MM.1S (cell line): ENCODE data around the gene POLR3E.

ENCODE experiments used
- EZH2 ChIP-seq: fragments of 300-600 bp; sonication (generic); optimal IDR thresholded peaks from 2 replicates; pipeline ENCODE3; 2017; ENCODE audit warnings: low read depth, mild to moderate bottlenecking, antibody characterized with exemption, low read length, mixed read lengths
- EZH2phosphoT487 ChIP-seq: fragments of 300-600 bp; sonication (generic); IDR thresholded peaks from 2 replicates; pipeline ENCODE4 v1.6.1; 2018; ENCODE audit warnings: antibody characterized with exemption, low read length
- TF ChIP-seq, protein P1 (sequence below): fragments of 300-600 bp; sonication (generic); IDR thresholded peaks from 2 replicates; pipeline ENCODE4 v1.5.1; 2016; ENCODE audit warnings: antibody characterized with exemption, low read length, mixed read lengths

GRCh38 chr16:22375963-22376640 is 78.9 kb downstream of the POLR3E start:
- TF ChIP-seq, protein P1, sequence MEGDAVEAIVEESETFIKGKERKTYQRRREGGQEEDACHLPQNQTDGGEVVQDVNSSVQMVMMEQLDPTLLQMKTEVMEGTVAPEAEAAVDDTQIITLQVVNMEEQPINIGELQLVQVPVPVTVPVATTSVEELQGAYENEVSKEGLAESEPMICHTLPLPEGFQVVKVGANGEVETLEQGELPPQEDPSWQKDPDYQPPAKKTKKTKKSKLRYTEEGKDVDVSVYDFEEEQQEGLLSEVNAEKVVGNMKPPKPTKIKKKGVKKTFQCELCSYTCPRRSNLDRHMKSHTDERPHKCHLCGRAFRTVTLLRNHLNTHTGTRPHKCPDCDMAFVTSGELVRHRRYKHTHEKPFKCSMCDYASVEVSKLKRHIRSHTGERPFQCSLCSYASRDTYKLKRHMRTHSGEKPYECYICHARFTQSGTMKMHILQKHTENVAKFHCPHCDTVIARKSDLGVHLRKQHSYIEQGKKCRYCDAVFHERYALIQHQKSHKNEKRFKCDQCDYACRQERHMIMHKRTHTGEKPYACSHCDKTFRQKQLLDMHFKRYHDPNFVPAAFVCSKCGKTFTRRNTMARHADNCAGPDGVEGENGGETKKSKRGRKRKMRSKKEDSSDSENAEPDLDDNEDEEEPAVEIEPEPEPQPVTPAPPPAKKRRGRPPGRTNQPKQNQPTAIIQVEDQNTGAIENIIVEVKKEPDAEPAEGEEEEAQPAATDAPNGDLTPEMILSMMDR, result no peak
- TF ChIP-seq EZH2 (no peak), EZH2phosphoT487 (no peak)
